A549 (cell line): ENCODE measurements around the gene PTPRG. TPM values are rescaled to one million over a fixed set of nuclear protein-coding genes. Genes with fewer than 3 reads are reported as not detected.

ENCODE experiments used
- ATAC-seq, 2 experiments: fragments of 200-7000 bp in 1 of 2; fragments of >200 bp in 1 of 2; cut with Nextera tagmentation in 1 of 2; cut with Tn5 transposase in 1 of 2; 3 replicates each; pipeline versions ENCODE4 v1.8.0 to v1.9.1; 2018 to 2020; ENCODE audit warnings: mild to moderate bottlenecking in 1 of 2, moderate library complexity in 1 of 2
- CTCF ChIA-PET: fragments of 300-600 bp; sonication (Branson Sonifier 250); formaldehyde crosslinking; extraction: SDS; loops from one replicate; lab custom pipeline; 2021; ENCODE audit warnings: antibody characterized with exemption, inconsistent platforms; lab: Yijun Ruan, JAX
- POLR2A ChIA-PET: fragments of 350-600 bp; formaldehyde crosslinking; extraction: SDS; loops from one replicate; lab custom pipeline; 2021; ENCODE audit warnings: antibody characterized with exemption, inconsistent platforms; lab: Yijun Ruan, JAX
- DNase-seq, 2 experiments: peaks; one replicate each; pipeline versions ENCODE4 v3.0.0 to v3.0.0-alpha.2; 2011 to 2016; ENCODE audit warnings: low read depth in 1 of 2, low spot score in 1 of 2
- FAIRE-seq: peaks from 2 replicates; lab custom pipeline; 2011; peaks lifted over from hg19 to GRCh38; lab: Jason Lieb, UNC
- H3K27ac ChIP-seq, 2 experiments: fragments of >200 bp; sonication (Bioruptor Twin); formaldehyde crosslinking; 3 replicates each; pipeline ENCODE4 v1.5.1; 2016 to 2017
- H3K4me1 ChIP-seq: fragments of >200 bp; sonication (Bioruptor Twin); formaldehyde crosslinking; 3 replicates; pipeline ENCODE4 v1.6.1; 2016
- H3K4me2 ChIP-seq: fragments of >200 bp; sonication (Bioruptor Twin); formaldehyde crosslinking; 3 replicates; pipeline ENCODE4 v1.6.1; 2016
- H3K4me3 ChIP-seq: fragments of >200 bp; sonication (Bioruptor Twin); formaldehyde crosslinking; 3 replicates; pipeline ENCODE4 v1.5.1; 2016
- H3K9me3 ChIP-seq: fragments of >200 bp; sonication (Bioruptor Twin); formaldehyde crosslinking; 3 replicates; pipeline ENCODE4 v1.6.1; 2016
- BCL3 ChIP-seq: fragments of >200 bp; sonication (Bioruptor Twin); formaldehyde crosslinking; IDR thresholded peaks from 3 replicates; pipeline ENCODE4 v1.6.1; 2016
- BHLHE40 ChIP-seq: IDR thresholded peaks from 2 replicates; pipeline ENCODE4 v1.6.1; 2012; ENCODE audit warnings: low read depth, low read length, inconsistent platforms
- CBX2 ChIP-seq: fragments of 200-600 bp; sonication (generic); IDR thresholded peaks from 2 replicates; pipeline ENCODE4 v1.6.1; 2016; ENCODE audit warnings: low read depth, mild to moderate bottlenecking, borderline replicate concordance
- CBX8 ChIP-seq: fragments of 200-600 bp; sonication (generic); IDR thresholded peaks from 2 replicates; pipeline ENCODE4 v1.6.1; 2016
- CHD2 ChIP-seq: fragments of 150-350 bp; IDR thresholded peaks from 2 replicates; pipeline ENCODE4 v1.6.1; 2014; ENCODE audit warnings: low read length; ENCODE audit not compliant: partially characterized antibody
- E2F6 ChIP-seq: IDR thresholded peaks from 2 replicates; pipeline ENCODE4 v1.6.1; 2012; ENCODE audit warnings: low read depth, borderline replicate concordance
- EHMT2 ChIP-seq: fragments of 200-600 bp; sonication (generic); IDR thresholded peaks from 2 replicates; pipeline ENCODE4 v1.6.1; 2016; ENCODE audit warnings: antibody characterized with exemption, low read depth, mild to moderate bottlenecking, moderate library complexity
- ELK1 ChIP-seq: fragments of 150-350 bp; IDR thresholded peaks from 2 replicates; pipeline ENCODE4 v1.6.1; 2014; ENCODE audit warnings: low read depth, mild to moderate bottlenecking, low read length
- EP300 ChIP-seq, 2 experiments: fragments of >200 bp; sonication (Bioruptor Twin); formaldehyde crosslinking; IDR thresholded peaks; 2 replicates in 1 of 2; 3 replicates in 1 of 2; pipeline ENCODE4 v1.6.1; 2016 to 2017
- HOXA7 ChIP-seq: fragments of 250-450 bp; sonication (Bioruptor Pico); IDR thresholded peaks from 2 replicates; pipeline ENCODE4 v1.5.0; 2020; ENCODE audit warnings: mild to moderate bottlenecking, moderate library complexity
- HOXB13 ChIP-seq: fragments of 250-450 bp; sonication (Bioruptor Pico); IDR thresholded peaks from 2 replicates; pipeline ENCODE4 v1.5.0; 2020; ENCODE audit warnings: low read depth, mild to moderate bottlenecking, moderate library complexity
- JUN ChIP-seq, 2 experiments: fragments of >200 bp; sonication (Bioruptor Twin); formaldehyde crosslinking; IDR thresholded peaks; 2 replicates in 1 of 2; 3 replicates in 1 of 2; pipeline ENCODE4 v1.6.1; 2016 to 2017
- KDM5A ChIP-seq: fragments of 200-600 bp; sonication (generic); IDR thresholded peaks from 2 replicates; pipeline ENCODE4 v1.6.1; 2016; ENCODE audit warnings: antibody characterized with exemption, mild to moderate bottlenecking
- MAFK ChIP-seq: fragments of 450-650 bp; IDR thresholded peaks from 2 replicates; pipeline ENCODE4 v1.6.1; 2014; ENCODE audit not compliant: partially characterized antibody
- MAZ ChIP-seq: fragments of 150-350 bp; IDR thresholded peaks from 2 replicates; pipeline ENCODE4 v1.6.1; 2014; ENCODE audit warnings: antibody characterized with exemption, low read depth, low read length, borderline replicate concordance
- MYC ChIP-seq: IDR thresholded peaks from 2 replicates; pipeline ENCODE4 v1.6.1; 2012; ENCODE audit warnings: mild to moderate bottlenecking, inconsistent platforms, low read length, improper control_type of control experiment, borderline replicate concordance
- PHF8 ChIP-seq: fragments of 200-600 bp; sonication (generic); IDR thresholded peaks from 2 replicates; pipeline ENCODE4 v1.6.1; 2016; ENCODE audit warnings: low read depth, mild to moderate bottlenecking, antibody characterized with exemption, moderate library complexity, borderline replicate concordance
- POLR2AphosphoS2 ChIP-seq: conservative IDR thresholded peaks from 2 replicates; pipeline ENCODE4 v1.6.1; 2012; ENCODE audit warnings: low read length, improper control_type of control experiment, inconsistent platforms
- RARB ChIP-seq: fragments of 250-450 bp; sonication (Bioruptor Pico); IDR thresholded peaks from 2 replicates; pipeline ENCODE4 v1.8.0; 2021; ENCODE audit warnings: mild to moderate bottlenecking, moderate library complexity
- SMC3 ChIP-seq: fragments of >200 bp; sonication (Bioruptor Twin); formaldehyde crosslinking; IDR thresholded peaks from 3 replicates; pipeline ENCODE4 v1.6.1; 2018; ENCODE audit warnings: inconsistent platforms
- TFCP2L1 ChIP-seq: fragments of 250-450 bp; sonication (Bioruptor Pico); IDR thresholded peaks from 2 replicates; pipeline ENCODE4 v1.5.0; 2021; ENCODE audit warnings: mild to moderate bottlenecking
- TP53 ChIP-seq: fragments of 250-450 bp; sonication (Bioruptor Pico); IDR thresholded peaks from 2 replicates; pipeline ENCODE4 v1.5.0; 2021; ENCODE audit warnings: mild to moderate bottlenecking, moderate library complexity
- ZC3H11A ChIP-seq: fragments of 450-650 bp; IDR thresholded peaks from 2 replicates; pipeline ENCODE4 v1.6.1; 2014; ENCODE audit warnings: antibody characterized with exemption, mild to moderate bottlenecking
- ZNF302 ChIP-seq: fragments of 250-450 bp; sonication (Bioruptor Pico); IDR thresholded peaks from 2 replicates; pipeline ENCODE4 v1.9.0; 2021; ENCODE audit warnings: inconsistent platforms, mild to moderate bottlenecking, moderate library complexity
- ZSCAN20 ChIP-seq: fragments of 250-450 bp; sonication (Bioruptor Pico); IDR thresholded peaks from 2 replicates; pipeline ENCODE4 v1.8.0; 2022; ENCODE audit warnings: mild to moderate bottlenecking, moderate library complexity
- WGBS: methylation state at CpG from one replicate; pipeline ENCODE4 v1.1.6; 2017; ENCODE audit errors: missing lambda C conversion rate; 5-methylcytosine and 5-hydroxymethylcytosine counted together
- polyA plus RNA-seq, 4 experiments: library from polyadenylated mRNA; depleted of rRNA in 3 of 4; stranded (reverse); fragments of >200 nt; fragmentation: RNase III in 1 of 4; extraction: RNeasy Plus Mini Kit Qiagen cat#74134 plus additional on column Dnase treatment in 1 of 4; gene quantifications; 2 replicates in 3 of 4; 3 replicates in 1 of 4; pipeline ENCODE4 v1.2.3, GENCODE V29; 2011 to 2017
- TF ChIP-seq, protein P1 (sequence below): fragments of 250-450 bp; sonication (Bioruptor Pico); IDR thresholded peaks from 2 replicates; pipeline ENCODE4 v1.5.0; 2021; ENCODE audit warnings: mild to moderate bottlenecking, moderate library complexity, borderline replicate concordance
- TF ChIP-seq, protein P2 (sequence below): fragments of >200 bp; sonication (Bioruptor Twin); formaldehyde crosslinking; IDR thresholded peaks from 2 replicates; pipeline ENCODE4 v1.6.1; 2016
- TF ChIP-seq, protein P3 (sequence below): IDR thresholded peaks from 2 replicates; pipeline ENCODE4 v1.6.1; 2012

PTPRG gene
- polyA plus RNA-seq, 2 of the 4 experiments (the other 2 are of a cell fraction) = 4.5 to 4.8 TPM

DNA sequence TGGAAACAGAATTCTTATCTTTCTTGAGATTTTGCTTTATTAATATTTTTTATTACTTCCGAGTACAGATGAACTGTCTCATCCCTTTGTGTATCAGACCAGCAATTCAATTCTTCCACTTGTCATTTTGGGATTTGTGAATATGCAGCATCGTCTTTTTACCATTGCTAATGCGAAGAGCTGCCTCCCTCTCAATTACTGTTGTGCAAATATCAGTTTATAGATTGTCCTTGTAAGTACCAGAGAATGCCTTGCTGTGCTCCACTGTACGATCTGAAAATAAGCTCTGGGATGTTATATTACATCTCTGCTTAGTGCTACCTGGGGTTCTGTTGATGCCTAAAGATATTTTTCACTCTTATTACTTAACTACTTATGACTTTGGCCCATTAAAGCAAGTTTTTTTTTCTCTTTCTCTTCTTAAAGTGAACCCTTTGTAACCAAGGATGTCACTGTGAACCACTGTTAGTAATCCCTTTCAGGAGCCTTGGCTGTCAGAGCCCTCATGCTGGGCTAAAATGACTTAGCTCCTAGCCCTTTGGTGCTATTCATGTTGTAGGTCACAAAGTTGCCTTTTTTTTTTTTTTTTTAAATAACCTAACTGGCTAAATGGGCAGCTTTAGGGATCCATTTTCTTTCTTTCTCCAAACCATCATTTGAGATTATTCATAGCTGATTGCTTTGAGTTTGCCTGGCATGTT is 429.1 kb downstream of the PTPRG start:
- H3K4me2 ChIP-seq = no peak overlapping the region
- no peaks in the 10 kb centered on the region for H3K9me3 ChIP-seq
- H3K4me3 ChIP-seq = no peak overlapping the region
- WGBS = 49% methylated on average over 4 of the region's 4 CpGs
- H3K27ac ChIP-seq = no peak overlapping the region
- CTCF ChIA-PET = no interaction called here
- TF ChIP-seq CBX8 (no peak), ZC3H11A (no peak), TFCP2L1 (no peak), JUN (IDR thresholded peaks at IDR 0.05) (no peak), ZSCAN20 (CRISPR knock-in tag) (no peak), BCL3 (no peak), SMC3 (no peak), RARB (CRISPR knock-in tag) (no peak), PHF8 (no peak), CBX2 (no peak), ZNF302 (CRISPR knock-in tag) (no peak), MAZ (no peak), ELK1 (no peak), BHLHE40 (no peak), HOXB13 (CRISPR knock-in tag) (no peak), MAFK (no peak), HOXA7 (CRISPR knock-in tag) (no peak)
- TF ChIP-seq, protein P1, sequence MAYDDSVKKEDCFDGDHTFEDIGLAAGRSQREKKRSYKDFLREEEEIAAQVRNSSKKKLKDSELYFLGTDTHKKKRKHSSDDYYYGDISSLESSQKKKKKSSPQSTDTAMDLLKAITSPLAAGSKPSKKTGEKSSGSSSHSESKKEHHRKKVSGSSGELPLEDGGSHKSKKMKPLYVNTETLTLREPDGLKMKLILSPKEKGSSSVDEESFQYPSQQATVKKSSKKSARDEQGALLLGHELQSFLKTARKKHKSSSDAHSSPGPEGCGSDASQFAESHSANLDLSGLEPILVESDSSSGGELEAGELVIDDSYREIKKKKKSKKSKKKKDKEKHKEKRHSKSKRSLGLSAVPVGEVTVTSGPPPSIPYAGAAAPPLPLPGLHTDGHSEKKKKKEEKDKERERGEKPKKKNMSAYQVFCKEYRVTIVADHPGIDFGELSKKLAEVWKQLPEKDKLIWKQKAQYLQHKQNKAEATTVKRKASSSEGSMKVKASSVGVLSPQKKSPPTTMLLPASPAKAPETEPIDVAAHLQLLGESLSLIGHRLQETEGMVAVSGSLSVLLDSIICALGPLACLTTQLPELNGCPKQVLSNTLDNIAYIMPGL = no peak
- TF ChIP-seq, protein P2, sequence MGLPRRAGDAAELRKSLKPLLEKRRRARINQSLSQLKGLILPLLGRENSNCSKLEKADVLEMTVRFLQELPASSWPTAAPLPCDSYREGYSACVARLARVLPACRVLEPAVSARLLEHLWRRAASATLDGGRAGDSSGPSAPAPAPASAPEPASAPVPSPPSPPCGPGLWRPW = no peak
- TF ChIP-seq, protein P3, sequence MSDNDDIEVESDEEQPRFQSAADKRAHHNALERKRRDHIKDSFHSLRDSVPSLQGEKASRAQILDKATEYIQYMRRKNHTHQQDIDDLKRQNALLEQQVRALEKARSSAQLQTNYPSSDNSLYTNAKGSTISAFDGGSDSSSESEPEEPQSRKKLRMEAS = no peak
- POLR2A ChIA-PET = no interaction called here
- H3K4me1 ChIP-seq = no peaks in the 10 kb centered on the region
- DNase-seq = no peak
- FAIRE-seq = no peak
- ATAC-seq = no peak

DNA sequence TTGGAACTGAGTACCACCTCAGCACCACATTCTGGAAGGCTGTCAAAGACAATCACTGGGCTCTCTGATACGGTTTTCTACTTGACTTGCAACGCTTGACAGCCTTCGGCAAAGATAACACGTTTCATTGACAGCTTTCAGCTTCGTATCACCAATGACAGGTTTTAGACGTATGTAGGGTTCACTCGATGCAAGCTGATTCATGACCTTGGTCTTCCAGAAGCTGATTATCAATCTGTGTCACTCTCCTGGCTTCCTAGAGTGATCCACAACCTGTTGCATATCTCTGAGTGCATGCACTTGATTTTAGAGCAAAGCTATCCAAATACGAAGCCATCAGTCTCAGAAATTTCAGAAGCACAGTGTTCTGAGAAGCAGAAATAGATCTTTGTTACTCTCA is 430.3 kb downstream of the PTPRG start:
- no peak overlapping the region for H3K4me3 ChIP-seq
- POLR2A ChIA-PET = no interaction called here
- H3K27ac ChIP-seq = no peak overlapping the region
- no peak for FAIRE-seq
- H3K4me2 ChIP-seq = no peak overlapping the region
- H3K9me3 ChIP-seq = no peaks in the 10 kb centered on the region
- WGBS = 50% methylated on average over 8 of the region's 8 CpGs
- DNase-seq = no peak
- CTCF ChIA-PET = no interaction called here
- no peak for ATAC-seq
- H3K4me1 ChIP-seq = peaks cover 6% of the 10 kb centered on the region; the same call in 1 of the 3 replicates
- no peak for TF ChIP-seq KDM5A
- no peak for TF ChIP-seq ZSCAN20 (CRISPR knock-in tag)
- TF ChIP-seq TP53 (CRISPR knock-in tag) = no peak
- no peak for TF ChIP-seq MAFK
- TF ChIP-seq POLR2AphosphoS2 = no peak
- TF ChIP-seq E2F6 = no peak
- no peak for TF ChIP-seq MYC
- no peak for TF ChIP-seq ELK1
- no peak for TF ChIP-seq CHD2
- TF ChIP-seq EP300 (IDR thresholded peaks at IDR 0.05) = no peak
- TF ChIP-seq BHLHE40 = no peak
- TF ChIP-seq EHMT2 = no peak
